ENCODE data around the gene PKMYT1.

PKMYT1 gene

DNA sequence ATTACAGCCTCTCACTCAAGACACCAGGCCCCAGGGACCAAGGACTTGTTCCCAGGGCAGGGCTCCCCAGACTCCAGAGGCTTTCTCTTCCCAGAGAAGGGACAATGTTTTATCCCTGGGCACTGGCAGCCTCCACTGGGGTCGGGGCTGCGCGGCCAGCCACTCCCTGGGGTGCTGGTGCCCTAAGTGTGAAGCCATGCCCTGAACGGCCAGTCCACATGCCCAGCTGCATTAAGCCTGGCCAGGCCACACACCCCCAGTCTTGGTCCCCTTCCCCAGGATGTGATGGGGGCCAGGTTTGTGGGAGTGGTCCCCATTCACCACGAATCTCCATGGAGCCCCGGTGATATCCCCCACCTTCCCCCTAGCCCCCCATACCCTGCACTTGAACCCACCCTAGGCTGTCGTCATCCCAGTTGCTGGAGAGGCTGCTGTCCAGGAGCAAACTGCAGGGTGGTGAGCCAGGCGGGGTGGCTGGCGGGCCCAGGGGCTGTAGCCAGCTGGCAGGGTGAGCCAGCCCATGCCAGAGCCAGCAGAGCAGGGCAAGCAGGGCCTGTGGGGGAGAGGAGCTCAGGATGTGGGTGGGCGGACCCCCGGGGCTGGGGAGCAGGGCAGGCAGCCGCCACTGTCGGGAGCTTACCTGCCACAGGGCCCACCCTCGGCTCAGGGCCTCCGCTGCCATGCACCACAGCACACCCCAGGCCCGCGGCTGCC, 6.5 kb downstream of the PKMYT1 start:
- no peak for DNase-seq (ENCODE audit: low read depth, low spot score)

DNA sequence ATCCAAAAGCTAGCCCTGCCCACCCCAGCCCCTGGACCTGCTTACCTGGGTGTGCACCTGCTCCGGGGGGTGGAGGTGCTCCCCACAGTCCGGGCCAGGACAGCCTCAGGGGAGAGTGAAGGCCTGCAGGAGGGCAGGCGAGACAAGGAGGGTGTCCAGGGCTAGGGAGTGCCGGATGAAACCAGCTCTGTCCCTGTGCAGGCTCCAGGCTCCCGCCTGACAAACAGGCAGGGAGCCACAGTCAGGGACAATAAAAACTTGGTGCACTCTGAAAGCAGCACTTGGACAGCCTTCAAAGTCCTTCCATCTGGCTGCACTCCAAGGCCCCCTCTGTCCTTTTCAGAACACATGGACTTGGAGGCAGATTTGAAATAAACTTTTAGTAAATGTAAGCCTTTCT, 7.2 kb downstream of the PKMYT1 start:
- DNase-seq (ENCODE audit: low read depth, low spot score), result no peak

DNA sequence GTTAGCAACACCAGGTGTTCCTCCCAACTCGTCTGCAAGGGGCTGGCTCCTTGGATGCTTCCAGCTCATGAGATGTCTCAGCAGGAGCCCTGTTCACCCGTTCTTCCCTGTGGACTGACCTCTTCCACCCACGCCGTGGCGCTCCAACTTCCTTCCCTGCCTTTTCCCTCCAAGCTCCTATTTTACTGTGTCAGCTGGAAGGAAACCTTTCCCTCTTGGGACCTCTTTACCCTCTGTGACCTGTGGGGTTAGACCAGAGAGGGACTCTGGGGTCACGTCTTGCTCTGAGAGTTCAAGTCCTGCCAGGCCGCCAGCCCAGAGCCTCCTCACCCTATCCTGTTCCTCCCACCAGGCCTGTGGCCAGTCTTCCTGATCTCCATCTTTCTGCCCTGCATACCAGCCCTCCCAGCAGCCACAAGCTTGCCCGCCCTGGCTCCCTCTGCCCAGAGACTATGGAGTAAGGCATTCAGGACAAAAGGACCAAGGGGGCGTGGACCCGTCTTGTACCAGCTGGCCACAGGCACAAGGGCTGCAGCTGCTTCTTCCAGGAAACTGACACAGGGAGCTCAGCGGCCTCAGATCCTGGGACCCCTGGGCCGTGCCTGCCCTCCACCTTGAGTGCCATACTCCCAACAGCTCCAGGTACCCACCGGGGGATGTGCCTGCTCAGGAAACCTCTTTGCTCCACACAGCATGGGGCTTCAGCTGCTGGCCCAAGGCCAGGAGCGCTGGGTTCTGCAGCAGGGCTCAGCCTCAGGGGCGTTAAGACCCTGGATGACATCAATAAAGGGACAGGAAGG, 8.1 kb downstream of the PKMYT1 start:
- no peak for DNase-seq (ENCODE audit: low read depth, low spot score)

DNA sequence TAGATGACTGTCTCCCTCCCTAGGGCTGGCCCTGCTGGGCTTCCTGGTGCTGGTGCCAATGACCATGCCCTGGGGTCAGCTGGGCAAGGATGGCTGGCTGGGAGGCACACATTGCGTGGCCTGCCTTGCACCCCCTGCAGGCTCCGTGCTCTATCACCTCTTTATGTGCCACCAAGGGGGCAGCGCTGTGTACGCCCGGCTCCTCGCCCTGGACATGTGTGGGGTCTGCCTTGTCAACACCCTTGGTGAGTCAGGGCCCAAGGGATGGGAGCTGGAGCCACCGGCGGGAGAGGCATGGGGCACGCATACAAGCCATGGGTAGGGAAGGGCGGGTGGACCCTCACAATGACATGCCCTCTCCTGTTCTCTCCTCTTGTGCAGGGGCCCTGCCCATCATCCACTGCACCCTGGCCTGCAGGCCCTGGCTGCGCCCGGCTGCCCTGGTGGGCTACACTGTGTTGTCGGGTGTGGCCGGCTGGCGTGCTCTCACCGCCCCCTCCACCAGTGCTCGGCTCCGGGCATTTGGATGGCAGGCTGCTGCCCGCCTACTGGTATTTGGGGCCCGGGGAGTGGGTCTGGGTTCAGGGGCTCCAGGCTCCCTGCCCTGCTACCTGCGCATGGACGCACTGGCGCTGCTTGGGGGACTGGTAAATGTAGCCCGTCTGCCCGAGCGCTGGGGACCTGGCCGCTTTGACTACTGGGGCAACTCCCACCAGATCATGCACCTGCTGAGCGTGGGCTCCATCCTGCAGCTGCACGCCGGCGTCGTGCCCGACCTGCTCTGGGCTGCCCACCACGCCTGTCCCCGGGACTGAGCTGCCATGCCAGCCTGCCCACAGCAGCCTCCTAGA, 8.9 kb downstream of the PKMYT1 start:
- DNase-seq (ENCODE audit: low read depth, low spot score), result no peak

DNA sequence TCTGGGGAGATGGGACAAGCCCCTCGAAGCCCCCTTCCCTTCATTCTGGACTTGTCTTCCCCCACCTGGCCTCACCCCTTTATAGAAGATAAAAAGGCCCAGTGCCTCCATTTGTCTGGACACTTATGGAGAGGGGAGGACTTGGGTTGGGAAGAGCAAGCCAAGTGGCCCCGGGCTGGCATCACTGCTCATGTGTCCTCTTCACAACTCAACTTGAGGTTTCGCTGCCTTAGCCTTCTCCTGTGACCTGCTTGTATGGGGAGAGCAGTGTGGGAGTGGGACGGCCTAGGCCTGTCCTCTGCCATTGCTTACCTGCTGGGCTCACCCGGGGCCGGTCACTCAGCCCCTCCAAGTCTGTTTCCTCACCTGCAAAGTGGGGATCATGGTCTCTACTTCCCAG, 9.7 kb downstream of the PKMYT1 start:
- no peak for DNase-seq (ENCODE audit: low read depth, low spot score)

DNA sequence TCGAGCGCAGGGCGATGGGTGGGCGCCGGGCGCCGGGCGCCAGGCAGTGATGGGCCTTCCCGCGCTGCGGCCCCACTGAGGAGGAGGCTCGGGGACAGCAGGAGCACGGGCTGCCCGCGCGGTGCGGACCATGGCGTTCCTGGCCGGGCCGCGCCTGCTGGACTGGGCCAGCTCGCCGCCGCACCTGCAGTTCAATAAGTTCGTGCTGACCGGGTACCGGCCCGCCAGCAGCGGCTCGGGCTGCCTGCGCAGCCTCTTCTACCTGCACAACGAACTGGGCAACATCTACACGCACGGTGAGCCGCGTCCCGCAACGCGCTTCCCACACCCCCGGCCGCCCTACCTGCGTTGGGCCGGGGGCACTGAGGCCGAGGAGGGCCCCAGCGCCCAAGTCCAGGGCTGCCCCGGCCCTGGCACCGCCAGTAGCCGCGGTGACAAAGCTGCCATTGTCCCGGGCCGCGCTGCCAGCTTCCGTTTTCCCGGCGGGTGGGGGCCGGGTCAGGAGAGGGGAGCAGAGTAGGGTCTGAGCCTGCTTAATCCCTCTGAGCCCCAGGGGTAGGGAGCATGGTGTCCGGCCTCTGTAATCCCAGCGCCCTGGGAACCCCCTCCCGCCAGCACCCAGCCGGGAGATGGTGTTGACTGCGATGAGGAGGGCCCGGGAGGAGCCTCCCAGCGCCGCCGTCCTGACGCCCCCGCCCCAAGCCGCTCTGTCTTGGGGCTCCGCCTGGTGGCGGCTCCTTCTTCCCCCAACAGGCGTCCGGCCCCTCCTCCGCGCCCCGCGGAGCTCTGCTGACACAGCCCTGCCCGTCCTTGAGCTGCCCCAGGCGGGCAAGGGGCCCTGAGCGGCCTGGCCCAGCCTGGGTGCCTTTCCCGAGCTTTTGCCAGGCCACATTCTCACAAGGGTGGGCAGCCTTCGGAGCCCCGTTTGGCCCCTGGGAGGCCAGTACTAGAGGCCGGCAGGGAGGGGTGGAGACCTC, 10.4 kb downstream of the PKMYT1 start:
- peak; percentile 40 for DNase-seq (ENCODE audit: low read depth, low spot score)

DNA sequence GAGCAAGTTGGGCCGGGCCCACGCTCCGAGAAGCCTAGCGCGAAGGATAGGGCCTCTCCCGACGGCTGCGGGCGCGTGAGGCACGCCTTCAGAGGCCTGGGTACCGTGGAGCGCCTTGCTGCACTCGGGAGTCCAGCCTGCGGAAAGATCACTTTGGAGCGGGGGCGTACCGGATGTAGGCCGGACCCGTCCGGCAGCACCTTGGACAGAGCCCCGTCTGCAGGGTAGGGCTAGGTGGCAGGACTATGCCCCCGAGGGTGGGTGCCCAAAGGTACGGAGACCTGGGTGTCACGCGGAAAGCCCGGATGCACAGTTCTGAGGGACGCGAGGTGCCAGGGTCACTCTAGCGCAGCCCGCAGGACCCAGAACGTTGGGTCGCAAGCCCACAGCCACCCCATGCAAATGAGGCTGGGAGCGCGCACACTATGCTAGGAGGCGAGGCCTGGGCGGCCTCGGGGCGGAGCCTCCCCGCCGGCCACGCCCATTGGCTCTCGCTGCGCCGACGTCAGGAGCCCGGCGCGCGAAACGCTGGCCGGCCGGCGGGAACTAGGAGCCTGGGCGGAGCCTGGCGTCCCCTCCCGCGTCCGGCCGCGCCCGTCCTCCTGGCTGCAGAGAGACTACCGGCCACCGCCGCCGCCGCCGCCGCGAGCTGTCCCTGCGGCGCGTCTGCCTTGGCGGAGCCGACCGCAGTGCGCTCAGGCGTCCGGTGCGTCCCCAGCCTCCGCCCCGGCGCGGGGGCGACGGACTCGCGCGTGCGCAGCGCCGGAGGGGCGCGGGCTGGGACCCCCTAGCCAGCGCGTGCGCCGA, 11.3 kb downstream of the PKMYT1 start, which contains the start of gene PAQR4:
Gene PAQR4, plus strand, starts transcription at position 611 of the 807 bp plus-strand sequence. CDS start 327 bp downstream, outside the sequence.
- DNase-seq (ENCODE audit: low read depth, low spot score), result peak; percentile 45

DNA sequence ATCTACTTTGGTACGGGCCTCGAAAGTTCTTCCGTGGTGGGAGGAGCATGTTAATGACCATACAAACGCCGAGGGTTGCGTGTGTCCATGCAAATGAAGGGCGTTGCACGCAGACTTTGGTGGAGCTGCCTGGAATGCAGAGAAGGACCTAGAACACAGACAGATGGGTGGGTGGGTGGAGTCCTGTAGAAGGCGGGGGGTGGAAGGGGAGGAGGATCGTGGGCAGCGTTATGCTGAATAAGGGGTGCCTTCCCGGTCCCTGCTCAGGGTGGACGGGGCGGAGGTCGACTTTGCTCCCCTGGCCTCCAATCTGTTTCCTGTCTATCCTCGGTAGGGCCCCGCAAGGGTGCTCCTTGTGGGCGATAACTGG, 11.9 kb downstream of the PKMYT1 start:
- no peak for DNase-seq (ENCODE audit: low read depth, low spot score)

DNA sequence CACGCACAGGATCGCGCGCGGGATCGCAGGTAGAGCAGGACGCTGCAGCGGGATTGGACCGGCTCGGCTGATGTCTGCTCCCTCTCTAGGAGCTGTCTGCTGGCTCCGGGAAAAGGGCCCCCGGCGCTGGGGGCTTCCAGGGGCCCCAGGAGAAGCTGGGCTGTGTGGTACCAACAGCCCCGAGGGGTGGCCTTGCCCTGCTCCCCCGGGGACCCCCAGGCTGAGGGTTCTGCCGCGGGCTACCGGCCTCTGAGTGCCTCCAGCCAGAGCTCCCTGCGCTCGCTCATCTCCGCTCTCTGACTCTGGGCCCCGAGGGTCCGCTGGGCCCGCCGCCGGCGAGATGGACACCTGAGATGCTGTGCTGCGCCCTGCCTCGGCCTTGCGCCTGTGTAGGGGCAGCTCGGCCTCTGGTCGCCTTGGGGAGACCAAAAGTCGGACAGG, 12.5 kb downstream of the PKMYT1 start:
- no peak for DNase-seq (ENCODE audit: low read depth, low spot score)

DNA sequence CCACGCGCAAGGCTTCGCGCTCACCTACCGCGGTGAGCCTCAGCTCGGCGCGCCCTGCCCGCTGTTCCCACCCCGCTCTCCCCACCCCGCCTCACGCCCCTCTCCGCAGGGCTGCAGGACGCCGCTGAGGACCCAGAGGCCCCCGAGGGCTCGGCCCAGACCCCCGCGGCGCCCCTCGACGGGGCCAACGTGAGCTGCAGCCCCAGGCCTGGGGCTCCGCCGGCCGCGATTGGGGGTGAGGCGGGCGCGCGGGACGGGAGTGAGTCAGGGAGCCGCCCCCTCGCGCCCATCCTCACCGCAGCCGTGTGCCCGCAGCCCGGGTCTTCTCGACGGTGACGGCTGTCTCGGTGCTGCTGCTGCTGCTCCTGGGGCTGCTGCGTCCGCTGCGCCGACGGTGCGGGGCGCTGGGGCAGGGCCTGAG, 13.0 kb downstream of the PKMYT1 start:
- no peak for DNase-seq (ENCODE audit: low read depth, low spot score)

DNA sequence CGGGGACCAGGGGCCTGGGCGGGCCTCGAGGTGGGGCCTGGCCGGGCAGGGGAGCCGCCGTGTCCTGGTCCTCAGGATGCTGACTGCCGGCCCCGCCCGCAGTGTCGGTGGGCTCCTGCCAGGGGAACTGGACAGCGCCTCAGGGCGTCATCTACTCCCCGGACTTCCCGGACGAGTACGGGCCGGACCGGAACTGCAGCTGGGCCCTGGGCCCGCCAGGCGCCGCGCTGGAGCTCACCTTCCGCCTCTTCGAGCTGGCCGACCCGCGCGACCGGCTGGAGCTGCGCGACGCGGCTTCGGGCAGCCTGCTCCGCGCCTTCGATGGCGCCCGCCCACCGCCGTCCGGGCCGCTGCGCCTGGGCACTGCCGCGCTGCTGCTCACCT, 13.4 kb downstream of the PKMYT1 start:
- DNase-seq (ENCODE audit: low read depth, low spot score), result no peak

DNA sequence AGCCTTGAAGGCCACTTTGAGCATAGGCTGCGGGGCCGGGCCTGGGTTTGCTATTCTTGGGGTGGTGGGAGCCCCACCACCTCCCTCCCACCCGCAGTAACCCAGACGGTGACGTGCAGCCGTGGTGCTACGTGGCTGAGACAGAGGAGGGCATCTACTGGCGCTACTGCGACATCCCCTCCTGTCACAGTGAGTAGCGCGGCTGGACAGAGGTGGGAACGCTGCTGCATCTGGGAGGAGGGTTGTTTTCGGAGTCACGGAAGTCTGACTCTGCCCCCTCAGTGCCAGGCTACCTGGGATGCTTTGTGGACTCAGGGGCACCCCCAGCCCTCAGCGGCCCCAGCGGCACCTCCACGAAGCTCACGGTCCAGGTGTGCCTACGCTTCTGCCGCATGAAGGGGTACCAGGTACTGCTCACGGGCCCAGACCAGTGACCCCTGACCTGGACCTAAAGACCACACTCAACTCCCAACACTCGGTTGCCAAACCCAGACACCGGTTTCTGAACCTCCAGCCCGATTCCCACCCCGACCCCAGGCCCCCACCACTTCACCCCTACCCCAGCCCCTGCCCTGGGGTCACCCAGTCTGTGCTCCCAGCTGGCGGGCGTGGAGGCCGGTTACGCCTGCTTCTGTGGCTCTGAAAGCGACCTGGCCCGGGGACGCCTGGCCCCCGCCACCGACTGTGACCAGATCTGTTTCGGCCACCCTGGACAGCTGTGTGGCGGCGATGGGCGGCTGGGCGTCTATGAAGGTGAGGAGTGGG, 14.0 kb downstream of the PKMYT1 start:
- no peak for DNase-seq (ENCODE audit: low read depth, low spot score)

DNA sequence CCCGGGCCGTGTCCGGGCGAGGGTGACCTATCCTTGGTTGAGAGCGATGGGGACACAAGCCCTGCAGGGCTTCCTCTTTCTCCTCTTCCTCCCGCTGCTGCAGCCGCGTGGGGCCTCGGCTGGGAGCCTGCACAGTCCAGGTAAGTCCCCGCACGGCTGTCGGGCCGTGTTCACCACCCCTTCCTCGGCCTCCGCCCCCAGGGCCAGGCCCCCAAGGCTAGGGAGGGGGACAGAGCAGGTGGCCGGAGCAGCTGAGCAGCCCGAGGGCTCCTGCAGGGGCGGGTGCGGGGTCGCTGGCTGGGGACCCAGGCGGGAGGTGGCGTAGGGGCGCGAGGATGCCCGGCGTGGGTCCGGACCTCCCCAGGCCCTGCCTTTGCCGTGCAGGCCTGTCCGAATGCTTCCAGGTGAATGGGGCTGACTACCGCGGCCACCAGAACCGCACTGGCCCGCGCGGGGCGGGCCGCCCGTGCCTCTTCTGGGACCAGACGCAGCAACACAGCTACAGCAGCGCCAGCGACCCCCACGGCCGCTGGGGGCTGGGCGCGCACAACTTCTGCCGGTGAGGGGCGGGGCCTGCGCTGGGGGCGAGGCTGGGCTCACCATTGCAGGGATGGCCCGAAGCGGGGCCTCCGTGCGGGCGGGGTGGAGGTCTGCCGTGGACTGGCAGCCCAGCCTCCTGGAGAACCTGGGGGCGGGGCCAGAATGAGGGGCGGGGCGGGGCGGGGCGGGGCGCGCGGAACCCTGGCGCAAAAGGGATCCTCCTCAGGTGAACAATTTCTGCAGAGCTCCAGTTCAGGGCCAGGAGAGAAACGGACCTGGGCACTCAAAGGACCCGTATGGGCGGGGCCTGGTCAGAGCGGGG, 15.5 kb downstream of the PKMYT1 start:
- no peak for DNase-seq (ENCODE audit: low read depth, low spot score)

DNA sequence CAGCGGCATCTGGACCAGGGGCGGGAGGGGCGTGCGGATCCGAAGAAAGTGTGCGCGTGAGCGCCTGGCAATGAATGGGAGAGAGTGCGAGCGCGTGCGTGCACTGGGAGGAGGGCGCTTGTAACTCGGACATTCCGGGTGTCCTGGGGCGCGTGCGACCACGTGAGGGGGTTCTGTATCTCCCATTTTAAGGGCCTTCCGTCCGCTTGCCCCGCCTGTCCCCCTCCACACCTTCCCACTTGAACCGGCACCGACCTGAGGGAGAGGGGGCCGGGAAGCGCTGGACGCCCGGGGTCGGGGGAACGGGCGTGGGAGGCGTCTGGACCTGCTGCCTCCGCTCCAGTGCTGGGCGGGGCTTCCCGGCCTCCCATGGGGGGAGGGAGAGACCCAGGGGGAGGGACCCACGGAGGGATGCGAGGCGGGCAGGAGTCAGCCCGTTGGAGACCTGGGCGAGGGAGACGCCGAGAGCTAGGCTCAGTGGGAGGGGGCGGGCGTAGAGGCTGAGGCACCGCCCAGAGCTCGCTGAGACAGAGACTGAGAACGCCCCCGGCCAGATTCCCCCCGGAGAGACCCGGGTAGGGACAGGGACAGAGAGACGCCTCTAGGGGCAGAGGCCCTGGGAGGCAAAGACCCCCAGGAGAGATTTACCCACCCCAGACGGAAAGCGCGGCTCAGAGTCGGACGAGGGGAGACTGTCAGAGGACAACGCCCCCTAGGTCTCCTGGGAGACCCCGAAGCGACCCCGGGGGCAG, 16.3 kb downstream of the PKMYT1 start, which contains the start of gene KREMEN2:
Gene KREMEN2, plus strand, starts transcription at position 553 of the 752 bp plus-strand sequence. CDS start 246 bp downstream, outside the sequence.
- no peak for DNase-seq (ENCODE audit: low read depth, low spot score)

DNA sequence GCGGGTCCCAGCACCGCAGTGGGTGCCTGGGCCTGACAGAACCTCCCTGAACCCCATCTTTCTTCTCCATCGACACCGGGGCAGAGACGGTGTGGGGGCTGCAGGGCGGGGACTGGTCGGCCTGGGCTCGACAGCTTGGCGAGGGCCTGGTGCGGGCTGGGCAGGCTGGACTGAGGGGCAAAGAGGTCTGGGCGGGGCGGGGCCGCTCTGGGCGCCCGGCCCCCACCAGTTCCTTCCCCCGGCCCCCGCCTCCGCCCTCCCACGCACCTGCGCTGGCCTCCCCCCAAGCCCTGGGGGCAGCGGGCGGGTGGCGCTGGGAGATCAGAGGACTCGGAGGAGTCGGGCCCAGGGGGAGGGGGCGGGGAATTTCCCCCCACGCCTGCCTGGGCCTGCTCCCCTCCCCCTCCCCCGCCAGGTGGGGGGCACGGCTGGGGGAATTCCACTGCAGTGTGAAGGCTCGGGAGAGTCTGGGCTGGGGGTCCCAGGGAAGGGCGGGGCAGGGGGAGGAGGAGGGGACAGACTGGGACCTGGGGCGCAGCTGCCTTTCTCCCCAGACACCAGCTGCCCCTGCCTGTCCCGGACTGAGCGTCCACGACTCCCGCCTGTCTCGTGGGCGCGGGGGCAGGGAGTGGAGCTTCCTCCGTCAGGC, 17.0 kb downstream of the PKMYT1 start:
- no peak for DNase-seq (ENCODE audit: low read depth, low spot score)

DNA sequence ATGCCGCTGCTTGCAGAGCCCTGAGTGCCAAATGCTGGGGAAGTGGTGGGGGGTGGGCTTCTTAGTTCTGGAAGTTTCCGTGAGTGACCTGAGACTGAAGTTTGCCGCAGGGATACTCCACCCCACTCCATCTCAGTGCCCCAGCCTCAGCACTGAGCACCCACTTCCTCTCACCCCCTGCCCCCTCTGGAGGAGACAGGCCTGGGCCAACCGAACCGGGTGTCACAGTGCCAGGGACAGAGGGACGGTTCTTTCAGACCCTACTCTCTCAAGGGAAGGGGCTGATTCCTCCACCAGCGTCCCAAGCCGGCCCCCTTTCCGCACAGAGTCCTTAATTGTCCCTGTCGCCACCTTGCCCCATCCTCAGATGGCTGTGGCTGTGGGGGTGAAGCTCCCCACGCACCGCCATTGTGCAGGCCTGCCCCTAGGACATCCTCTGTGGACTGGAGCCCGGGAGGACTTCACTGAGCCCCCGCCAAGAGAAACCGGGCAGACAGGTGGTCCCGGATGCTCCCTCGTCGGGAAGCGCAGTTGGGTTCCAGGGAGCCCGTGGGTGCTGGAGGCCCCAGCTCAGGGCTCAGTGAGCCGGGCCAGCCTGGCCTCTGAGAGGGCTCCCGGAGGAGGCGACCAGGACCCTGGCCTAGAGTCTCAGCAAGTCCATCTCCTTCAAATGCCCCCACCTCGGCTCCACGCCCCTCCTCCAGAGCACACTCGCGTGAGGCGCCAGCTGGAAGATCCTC, 17.7 kb downstream of the PKMYT1 start:
- DNase-seq (ENCODE audit: low read depth, low spot score), result no peak

Measured in activated naive CD8-positive, alpha-beta T cell treated with anti-CD3 and anti-CD28 coated beads, Interleukin-2, amount 50 U/mL, for 16 hours (primary cell).